IMR-90 (cell line): Measurements from ENCODE around the gene HOXA10. TPM values are rescaled to one million over a fixed set of nuclear protein-coding genes. Genes with fewer than 3 reads are reported as not detected.

ENCODE experiments used
- ATAC-seq: fragments of 200-7000 bp; cut with Tn5 transposase; 2 replicates; pipeline ENCODE4 v1.9.1; 2020; ENCODE audit warnings: low read depth, mild to moderate bottlenecking, moderate library complexity
- BruUV-seq: library from RNA; stranded (reverse); fragments of 400-500 nt; replicated peaks from 2 replicates; lab custom pipeline; 2021; lab: Mats Ljungman, UMichigan
- CTCF ChIA-PET: fragments of 300-600 bp; formaldehyde crosslinking; extraction: SDS; loops from one replicate; lab custom pipeline; 2021; ENCODE audit warnings: antibody characterized with exemption; lab: Yijun Ruan, JAX
- POLR2A ChIA-PET: fragments of 300-600 bp; sonication (Branson Sonifier 250); formaldehyde crosslinking; loops from one replicate; lab custom pipeline; 2022; ENCODE audit warnings: antibody characterized with exemption; ENCODE audit not compliant: unreplicated experiment; lab: Charles Lee
- DNase-seq: peaks from one replicate; pipeline ENCODE4 v3.0.0; 2013
- H2AFZ ChIP-seq: replicated peaks from 2 replicates; pipeline ENCODE3; 2013; ENCODE audit warnings: low read length, mild to moderate bottlenecking; ENCODE audit not compliant: poor library complexity
- H2AK5ac ChIP-seq: 2 replicates; pipeline ENCODE4 v1.6.1; 2013; ENCODE audit warnings: low read depth, low read length, inconsistent platforms
- H2AK9ac ChIP-seq: replicated peaks from 2 replicates; pipeline ENCODE3; 2013; ENCODE audit warnings: mild to moderate bottlenecking, low read depth, low read length, moderate library complexity; ENCODE audit not compliant: poor library complexity
- H2BK120ac ChIP-seq: 2 replicates; pipeline ENCODE4 v1.6.1; 2013; ENCODE audit warnings: low read depth, low read length, inconsistent platforms
- H2BK15ac ChIP-seq: 3 replicates; pipeline ENCODE4 v1.6.1; 2013; ENCODE audit warnings: low read depth, low read length, inconsistent platforms
- H2BK20ac ChIP-seq: 2 replicates; pipeline ENCODE4 v1.6.1; 2013; ENCODE audit warnings: low read depth, mild to moderate bottlenecking, inconsistent platforms, low read length, moderate library complexity
- H2BK5ac ChIP-seq: 2 replicates; pipeline ENCODE4 v1.6.1; 2013; ENCODE audit warnings: mild to moderate bottlenecking, low read depth, low read length, inconsistent platforms; ENCODE audit not compliant: poor library complexity, severe bottlenecking
- H3K14ac ChIP-seq: replicated peaks from 2 replicates; pipeline ENCODE4 v1.6.1; 2013; ENCODE audit warnings: low read depth, low read length, inconsistent platforms
- H3K18ac ChIP-seq: 2 replicates; pipeline ENCODE4 v1.6.1; 2013; ENCODE audit warnings: low read depth, low read length, control low read depth
- H3K23ac ChIP-seq: 2 replicates; pipeline ENCODE4 v1.6.1; 2013; ENCODE audit warnings: low read depth, low read length, inconsistent platforms
- H3K27ac ChIP-seq: 2 replicates; pipeline ENCODE4 v1.5.1; 2013; ENCODE audit warnings: mild to moderate bottlenecking, control low read depth, low read length; ENCODE audit not compliant: insufficient read depth
- H3K27me3 ChIP-seq: 2 replicates; pipeline ENCODE4 v1.6.1; 2013; ENCODE audit warnings: low read length; ENCODE audit not compliant: control insufficient read depth, insufficient read depth
- H3K36me3 ChIP-seq: 2 replicates; pipeline ENCODE4 v1.6.1; 2013; ENCODE audit warnings: low read length, mixed read lengths; ENCODE audit not compliant: control insufficient read depth, insufficient read depth
- H3K4ac ChIP-seq: 2 replicates; pipeline ENCODE4 v1.6.1; 2013; ENCODE audit warnings: low read depth, low read length, inconsistent platforms
- H3K4me1 ChIP-seq: 2 replicates; pipeline ENCODE4 v1.6.1; 2013; ENCODE audit warnings: low read length, mixed read lengths; ENCODE audit not compliant: control insufficient read depth, insufficient read depth
- H3K4me2 ChIP-seq: 2 replicates; pipeline ENCODE4 v1.6.1; 2013; ENCODE audit warnings: low read depth, mild to moderate bottlenecking, control low read depth, low read length, moderate library complexity
- H3K4me3 ChIP-seq: 2 replicates; pipeline ENCODE4 v1.5.1; 2013; ENCODE audit warnings: low read depth, mild to moderate bottlenecking, control low read depth, low read length, moderate library complexity; ENCODE audit not compliant: insufficient read depth
- H3K56ac ChIP-seq: 2 replicates; pipeline ENCODE4 v1.6.1; 2013; ENCODE audit warnings: low read length, inconsistent platforms; ENCODE audit not compliant: insufficient read depth; ENCODE audit errors: extremely low read depth
- H3K79me1 ChIP-seq, 2 experiments: 2 replicates each; pipeline ENCODE4 v1.6.1; 2013; ENCODE audit warnings: low read length in 2 of 2, inconsistent platforms in 1 of 2, low read depth in 1 of 2
- H3K9ac ChIP-seq: 2 replicates; pipeline ENCODE4 v1.6.1; 2013; ENCODE audit warnings: low read depth, low read length, control low read depth
- H3K9me1 ChIP-seq: 2 replicates; pipeline ENCODE4 v1.6.1; 2013; ENCODE audit warnings: low read length, inconsistent platforms; ENCODE audit not compliant: insufficient read depth
- H3K9me3 ChIP-seq: 2 replicates; pipeline ENCODE4 v1.6.1; 2013; ENCODE audit warnings: low read length; ENCODE audit not compliant: control insufficient read depth, insufficient read depth
- H4K20me1 ChIP-seq: 2 replicates; pipeline ENCODE4 v1.6.1; 2013; ENCODE audit warnings: low read length, inconsistent platforms; ENCODE audit not compliant: insufficient read depth
- H4K5ac ChIP-seq: 2 replicates; pipeline ENCODE4 v1.6.1; 2013; ENCODE audit warnings: mild to moderate bottlenecking, low read depth, low read length, control low read depth
- H4K8ac ChIP-seq, 2 experiments: 2 replicates each; pipeline ENCODE4 v1.6.1; 2013; ENCODE audit warnings: low read depth in 2 of 2, low read length in 2 of 2, control low read depth in 1 of 2, inconsistent platforms in 1 of 2
- H4K91ac ChIP-seq: 2 replicates; pipeline ENCODE4 v1.6.1; 2013; ENCODE audit warnings: low read depth, low read length, inconsistent platforms; ENCODE audit not compliant: insufficient read depth
- CEBPB ChIP-seq: IDR thresholded peaks from 2 replicates; pipeline ENCODE4 v1.6.1; 2012; ENCODE audit warnings: low read depth, low read length, improper control_type of control experiment
- MAZ ChIP-seq: IDR thresholded peaks from 2 replicates; pipeline ENCODE4 v1.6.1; 2012; ENCODE audit warnings: low read depth, mild to moderate bottlenecking, low read length, improper control_type of control experiment, moderate library complexity, borderline replicate concordance
- POLR2A ChIP-seq: IDR thresholded peaks from 2 replicates; pipeline ENCODE4 v1.6.1; 2012; ENCODE audit warnings: mild to moderate bottlenecking, low read depth, low read length
- RAD21 ChIP-seq: IDR thresholded peaks from 2 replicates; pipeline ENCODE4 v1.6.1; 2012; ENCODE audit warnings: low read length, improper control_type of control experiment
- WGBS, 2 experiments: methylation state at CpG; one replicate each; pipeline versions ENCODE4 v1.1.5 to v1.1.7; 2013; ENCODE audit warnings: missing lambda C conversion rate in 2 of 2; ENCODE audit not compliant: insufficient read length in 1 of 2; ENCODE audit errors: extremely low coverage in 2 of 2; 5-methylcytosine and 5-hydroxymethylcytosine counted together
- dilution Hi-C: fragments of 300-500 bp; cut with HindIII; formaldehyde crosslinking; loops from one replicate; pipeline ENCODE4 v1.14.3; 2018; ENCODE audit warnings: low sequenced_read_pairs; ENCODE audit not compliant: unreplicated experiment
- in situ Hi-C: fragments of 300-500 bp; cut with MboI; formaldehyde crosslinking; loops from 3 replicates; pipeline ENCODE4 v1.14.3; 2019; ENCODE audit warnings: low sequenced_read_pairs, inconsistent platforms, mixed read lengths
- intact Hi-C: fragments of 100-400 bp; cut with micrococcal nuclease; formaldehyde crosslinking; loops from 2 replicates; pipeline ENCODE4 v1.10.0; 2022
- polyA plus RNA-seq, 3 experiments: library from polyadenylated mRNA; depleted of rRNA; stranded (reverse); fragments of >200 nt; gene quantifications; 2 replicates each; pipeline ENCODE4 v1.2.3, GENCODE V29; 2012; ENCODE audit warnings: low replicate concordance in 1 of 3
- total RNA-seq: library from RNA; depleted of rRNA; stranded (reverse); fragments of >200 nt; gene quantifications from 2 replicates; pipeline ENCODE4 v1.2.3, GENCODE V29; 2012
- TF ChIP-seq, protein P1 (sequence below): conservative IDR thresholded peaks from 2 replicates; pipeline ENCODE4 v1.5.1; 2012; ENCODE audit warnings: mild to moderate bottlenecking, low read depth, low read length, improper control_type of control experiment

Gene HOXA10
- total and polyA plus RNA-seq, 2 of the 4 experiments (the other 2 are of a cell fraction) = 0.10 to 0.18 TPM

DNA sequence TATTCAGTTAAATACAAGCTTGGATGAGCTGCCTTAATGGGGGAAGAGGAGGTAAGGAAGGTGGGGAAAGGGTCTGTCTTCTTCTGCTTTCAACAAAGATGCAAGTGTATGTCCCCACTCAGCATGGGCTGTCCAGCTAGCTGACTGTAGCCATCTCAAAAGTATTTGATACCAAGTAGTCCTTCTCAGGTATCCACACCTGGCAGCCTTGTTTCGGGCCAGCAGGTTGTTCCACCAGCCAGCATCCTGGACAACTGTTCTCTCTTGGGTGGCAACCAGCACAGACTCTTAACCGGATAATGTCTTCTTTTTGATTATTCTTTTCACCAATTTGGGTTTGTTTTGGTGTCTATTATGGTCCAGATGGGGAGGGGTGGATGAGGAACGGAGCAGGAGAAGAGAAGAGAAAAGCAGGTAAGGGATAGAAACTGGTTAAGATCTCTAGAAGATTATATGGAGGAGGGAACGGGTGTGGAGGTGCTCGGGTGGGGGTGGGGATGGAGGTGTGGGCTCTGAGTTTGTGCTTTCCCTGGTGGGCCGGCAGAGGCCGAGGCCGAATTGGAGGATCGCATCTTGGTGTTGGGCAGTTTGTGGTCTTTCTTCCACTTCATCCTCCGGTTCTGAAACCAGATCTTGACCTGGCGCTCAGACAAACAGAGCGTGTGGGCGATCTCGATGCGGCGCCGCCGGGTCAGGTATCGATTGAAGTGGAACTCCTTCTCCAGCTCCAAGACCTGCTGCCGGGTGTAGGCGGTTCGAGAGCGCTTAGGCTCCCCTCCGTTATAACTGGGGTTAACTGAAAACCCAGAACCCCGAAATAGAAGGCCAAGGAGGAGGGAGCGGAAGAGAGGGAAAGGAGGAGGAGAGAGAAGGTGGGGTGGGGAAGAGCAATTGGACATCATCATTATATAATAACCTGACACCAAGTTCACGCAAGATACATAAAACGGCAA lies 45.1 kb downstream of the HOXA10 start:
- peak overlapping the region; percentile 33; the same call in 2 of the 3 replicates for H2BK15ac ChIP-seq
- peak overlapping the region; percentile 52; the same call in 1 of the 2 replicates for H3K14ac ChIP-seq
- H3K4ac ChIP-seq = peak overlapping the region; percentile 49
- H3K4me1 ChIP-seq = peaks cover 29% of the 10 kb centered on the region
- CTCF ChIA-PET = interaction anchor here (1.0 kb wide), 1 partner anchor 18 kb away, joined by 4 read pairs; no protein-coding TSS in a partner anchor
- 0 out of 2 replicates have a peak overlapping the region, but pooled peaks have one; percentile 21 for H2BK20ac ChIP-seq
- H3K9me1 ChIP-seq = peaks cover 15% of the 10 kb centered on the region
- peak overlapping the region; percentile 84 for H3K4me2 ChIP-seq
- 13% methylated on average over 5 of the region's 28 CpGs; no CpG with 5 or more reads in 1 of the 2 experiments for WGBS, 2 experiments
- DNase-seq (no peak), ATAC-seq (no peak)
- H3K23ac ChIP-seq = peak overlapping the region; percentile 94
- H4K20me1 ChIP-seq = no peaks in the 10 kb centered on the region
- H4K8ac ChIP-seq = peak overlapping the region; percentile 45; a peak in 2 of 4 replicates
- H2AFZ ChIP-seq = peak overlapping the region; percentile 24
- BruUV-seq = no TSS peak
- no peak overlapping the region; the same call in 1 of the 2 replicates for H2AK5ac ChIP-seq
- TF ChIP-seq CEBPB (no peak), MAZ (no peak), RAD21 (no peak), POLR2A (no peak; the same call in 1 of the 2 replicates)
- TF ChIP-seq, protein P1, sequence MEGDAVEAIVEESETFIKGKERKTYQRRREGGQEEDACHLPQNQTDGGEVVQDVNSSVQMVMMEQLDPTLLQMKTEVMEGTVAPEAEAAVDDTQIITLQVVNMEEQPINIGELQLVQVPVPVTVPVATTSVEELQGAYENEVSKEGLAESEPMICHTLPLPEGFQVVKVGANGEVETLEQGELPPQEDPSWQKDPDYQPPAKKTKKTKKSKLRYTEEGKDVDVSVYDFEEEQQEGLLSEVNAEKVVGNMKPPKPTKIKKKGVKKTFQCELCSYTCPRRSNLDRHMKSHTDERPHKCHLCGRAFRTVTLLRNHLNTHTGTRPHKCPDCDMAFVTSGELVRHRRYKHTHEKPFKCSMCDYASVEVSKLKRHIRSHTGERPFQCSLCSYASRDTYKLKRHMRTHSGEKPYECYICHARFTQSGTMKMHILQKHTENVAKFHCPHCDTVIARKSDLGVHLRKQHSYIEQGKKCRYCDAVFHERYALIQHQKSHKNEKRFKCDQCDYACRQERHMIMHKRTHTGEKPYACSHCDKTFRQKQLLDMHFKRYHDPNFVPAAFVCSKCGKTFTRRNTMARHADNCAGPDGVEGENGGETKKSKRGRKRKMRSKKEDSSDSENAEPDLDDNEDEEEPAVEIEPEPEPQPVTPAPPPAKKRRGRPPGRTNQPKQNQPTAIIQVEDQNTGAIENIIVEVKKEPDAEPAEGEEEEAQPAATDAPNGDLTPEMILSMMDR = no peak
- H3K4me3 ChIP-seq = peak overlapping the region; percentile 76
- H3K27ac ChIP-seq = peak overlapping the region; percentile 41
- H2AK9ac ChIP-seq = no peak overlapping the region
- peaks cover 3% of the 10 kb centered on the region; the same call in 1 of the 2 replicates for H3K36me3 ChIP-seq
- 0 out of 2 replicates have a peak overlapping the region, but pooled peaks have one; percentile 22 for H3K56ac ChIP-seq
- in situ Hi-C loops = no loop called here
- dilution Hi-C loops = no loop called here
- peak overlapping the region; percentile 58 for H2BK120ac ChIP-seq
- intact Hi-C loops = loop anchor here (2.0 kb wide), 1 partner anchor 32 kb away; no protein-coding TSS in a partner anchor
- POLR2A ChIA-PET = no interaction called here
- H4K5ac ChIP-seq = peak overlapping the region; percentile 27
- H3K27me3 ChIP-seq = no peaks in the 10 kb centered on the region
- no peak overlapping the region for H2BK5ac ChIP-seq
- H3K9ac ChIP-seq = peak overlapping the region; percentile 37
- H3K9me3 ChIP-seq = no peaks in the 10 kb centered on the region
- peak overlapping the region; percentile 48 for H4K91ac ChIP-seq
- H3K79me1 ChIP-seq = peaks cover 29 to 50% of the 10 kb centered on the region in 2 experiments
- H3K18ac ChIP-seq = peak overlapping the region; percentile 32
